ENCODE data around the gene FN3K.

- TF ChIP-seq CTCF (IDR thresholded peaks at IDR 0.05) (no peak), POLR2A (IDR thresholded peaks at IDR 0.05; ENCODE audit: low read depth) (no peak), EP300 (IDR thresholded peaks at IDR 0.05) (no peak), POLR2AphosphoS5 (IDR thresholded peaks at IDR 0.05) (no peak)
Measured at GRCh38 chr17:82752371-82753200, 17.2 kb downstream of the FN3K start.

All from esophagus muscularis mucosa (tissue), 4 donors.